DOHH2 (cell line): Measurements from ENCODE around the gene SCN5A.

ENCODE experiments used
- H3F3A ChIP-seq: fragments of 200-600 bp; sonication (generic), shearing (Covaris generic); 2 replicates; pipeline ENCODE4 v1.6.0; 2016; ENCODE audit warnings: antibody characterized with exemption, mild to moderate bottlenecking; ENCODE audit not compliant: control insufficient read depth, insufficient read depth
- H3K27ac ChIP-seq: fragments of 200-600 bp; sonication (generic); 2 replicates; pipeline ENCODE4 v1.5.1; 2014; ENCODE audit warnings: low read depth, mild to moderate bottlenecking, low read length, moderate library complexity
- H3K27me3 ChIP-seq: fragments of 200-600 bp; sonication (generic); 2 replicates; pipeline ENCODE4 v1.6.1; 2014; ENCODE audit warnings: mild to moderate bottlenecking, low read length, mixed read lengths; ENCODE audit not compliant: control insufficient read depth
- H3K36me3 ChIP-seq: fragments of 200-600 bp; sonication (generic); 2 replicates; pipeline ENCODE4 v1.6.1; 2014; ENCODE audit warnings: mild to moderate bottlenecking, low read length, moderate library complexity, mixed read lengths; ENCODE audit not compliant: control insufficient read depth
- H3K4me1 ChIP-seq: fragments of 200-600 bp; sonication (generic); 2 replicates; pipeline ENCODE4 v1.6.1; 2014; ENCODE audit warnings: mild to moderate bottlenecking, low read length, mixed read lengths; ENCODE audit not compliant: control insufficient read depth
- H3K4me2 ChIP-seq: fragments of 200-600 bp; sonication (generic); 2 replicates; pipeline ENCODE4 v1.6.0; 2014; ENCODE audit warnings: mild to moderate bottlenecking, low read length, moderate library complexity
- H3K4me3 ChIP-seq: fragments of 200-600 bp; sonication (generic); 2 replicates; pipeline ENCODE4 v1.5.1; 2014; ENCODE audit warnings: mild to moderate bottlenecking, low read length, mixed read lengths
- H3K79me2 ChIP-seq: fragments of 200-600 bp; sonication (generic); 2 replicates; pipeline ENCODE4 v1.6.1; 2014; ENCODE audit warnings: mild to moderate bottlenecking, low read length, mixed read lengths; ENCODE audit not compliant: control insufficient read depth
- H3K9me2 ChIP-seq: fragments of 200-600 bp; sonication (generic); replicated peaks from 2 replicates; pipeline ENCODE4 v1.6.1; 2014; ENCODE audit warnings: mild to moderate bottlenecking, low read length, mixed read lengths; ENCODE audit not compliant: control insufficient read depth
- H3K9me3 ChIP-seq: fragments of 200-600 bp; sonication (generic); 2 replicates; pipeline ENCODE4 v1.6.1; 2014; ENCODE audit warnings: antibody characterized with exemption, low read length, mixed read lengths; ENCODE audit not compliant: control insufficient read depth, insufficient read depth
- H4K20me1 ChIP-seq: fragments of 200-600 bp; sonication (generic); 2 replicates; pipeline ENCODE4 v1.6.0; 2014; ENCODE audit warnings: low read depth, mild to moderate bottlenecking, antibody characterized with exemption, low read length, moderate library complexity; ENCODE audit not compliant: control insufficient read depth, insufficient read depth
- CTCF ChIP-seq: fragments of 200-600 bp; sonication (generic); IDR thresholded peaks from one replicate; pipeline ENCODE4 v1.5.1; 2014; ENCODE audit warnings: antibody characterized with exemption, mild to moderate bottlenecking, low read depth, low read length; ENCODE audit not compliant: poor library complexity, severe bottlenecking
- EZH2phosphoT487 ChIP-seq: fragments of 200-600 bp; sonication (generic); IDR thresholded peaks from 2 replicates; pipeline ENCODE4 v1.6.1; 2017; ENCODE audit warnings: borderline replicate concordance, mild to moderate bottlenecking, antibody characterized with exemption, low read length, moderate library complexity, mixed read lengths

Gene SCN5A

GRCh38 chr3:38658841-38659240 is 9.4 kb upstream of the SCN5A start:
- H3F3A ChIP-seq = no peaks in the 10 kb centered on the region
- H3K36me3 ChIP-seq = no peaks in the 10 kb centered on the region
- H3K9me2 ChIP-seq = no peaks in the 10 kb centered on the region
- TF ChIP-seq EZH2phosphoT487 (no peak), CTCF (no peak)
- H3K27ac ChIP-seq = no peak overlapping the region
- no peaks in the 10 kb centered on the region for H3K79me2 ChIP-seq
- H3K9me3 ChIP-seq = no peaks in the 10 kb centered on the region
- no peaks in the 10 kb centered on the region for H3K4me1 ChIP-seq
- no peaks in the 10 kb centered on the region for H4K20me1 ChIP-seq
- no peak overlapping the region for H3K4me2 ChIP-seq
- H3K27me3 ChIP-seq = peaks cover 10% of the 10 kb centered on the region; the same call in 1 of the 2 replicates
- no peak overlapping the region for H3K4me3 ChIP-seq

- Histone ChIP-seq H3K9me3 (no peaks in the 10 kb centered on the region), H4K20me1 (no peaks in the 10 kb centered on the region), H3K27ac (no peak overlapping the region), H3K4me1 (no peaks in the 10 kb centered on the region), H3K9me2 (no peaks in the 10 kb centered on the region), H3K27me3 (peaks cover 16% of the 10 kb centered on the region), H3K4me2 (no peak overlapping the region), H3K36me3 (no peaks in the 10 kb centered on the region), H3F3A (no peaks in the 10 kb centered on the region), H3K4me3 (no peak overlapping the region), H3K79me2 (no peaks in the 10 kb centered on the region)
- no peak for TF ChIP-seq EZH2phosphoT487
Observed at GRCh38 chr3:38657369-38657768, 7.9 kb upstream of the SCN5A start.

- Histone ChIP-seq H3K27me3 (peaks cover 16% of the 10 kb centered on the region), H3K4me1 (no peaks in the 10 kb centered on the region), H3K4me2 (no peak overlapping the region), H3F3A (no peaks in the 10 kb centered on the region), H3K27ac (no peak overlapping the region), H3K9me2 (no peaks in the 10 kb centered on the region), H3K36me3 (no peaks in the 10 kb centered on the region), H4K20me1 (no peaks in the 10 kb centered on the region), H3K9me3 (no peaks in the 10 kb centered on the region), H3K4me3 (no peak overlapping the region), H3K79me2 (no peaks in the 10 kb centered on the region)
- TF ChIP-seq EZH2phosphoT487 (no peak), CTCF (peak; percentile 57)
Observed at GRCh38 chr3:38655708-38656300, 6.3 kb upstream of the SCN5A start.

GRCh38 chr3:38653685-38654537 is 4.4 kb upstream of the SCN5A start:
- Histone ChIP-seq H3K4me3 (no peak overlapping the region), H3K27me3 (peaks cover 23% of the 10 kb centered on the region)
- TF ChIP-seq CTCF = no peak
- TF ChIP-seq EZH2phosphoT487 = no peak

More at GRCh38 chr3:38653685-38654537, 4.4 kb upstream of the SCN5A start:
- Histone ChIP-seq H3K79me2 (no peaks in the 10 kb centered on the region), H3F3A (0 out of 2 replicates have a peak, but pooled peaks cover 3% of the 10 kb centered on the region), H3K9me3 (no peaks in the 10 kb centered on the region), H3K36me3 (no peaks in the 10 kb centered on the region), H3K4me1 (no peaks in the 10 kb centered on the region; the same call in 1 of the 2 replicates), H3K9me2 (no peaks in the 10 kb centered on the region), H3K27ac (no peak overlapping the region), H4K20me1 (no peaks in the 10 kb centered on the region), H3K4me2 (no peak overlapping the region)
